GM12878 (cell line): Measurements from ENCODE around the gene VAV2. TPM values are rescaled to one million over a fixed set of nuclear protein-coding genes. Genes with fewer than 3 reads are reported as not detected.

Experiments used
- ATAC-seq: fragments of 200-7000 bp; cut with Tn5 transposase; 3 replicates; pipeline ENCODE4 v1.9.1; 2020; ENCODE audit warnings: mild to moderate bottlenecking, moderate library complexity
- BruUV-seq: library from RNA; stranded (reverse); fragments of 400-500 nt; replicated peaks from 2 replicates; lab custom pipeline; 2021; lab: Mats Ljungman, UMichigan
- CTCF ChIA-PET: fragments of 300-600 bp; sonication (Branson Sonifier 250); formaldehyde crosslinking; extraction: SDS; loops from one replicate; lab custom pipeline; 2021; ENCODE audit warnings: inconsistent platforms; lab: Yijun Ruan, JAX
- POLR2A ChIA-PET: fragments of 350-600 bp; formaldehyde crosslinking; extraction: SDS; loops from one replicate; lab custom pipeline; 2021; ENCODE audit warnings: inconsistent platforms; lab: Charles Lee
- RAD21 ChIA-PET: fragments of 300-600 bp; sonication (Branson Sonifier 250); formaldehyde crosslinking; loops from one replicate; lab custom pipeline; 2023; ENCODE audit warnings: antibody characterized with exemption; ENCODE audit not compliant: unreplicated experiment; lab: Charles Lee
- SMC1A ChIA-PET: fragments of 300-600 bp; sonication (Branson Sonifier 250); formaldehyde crosslinking; loops from one replicate; lab custom pipeline; 2023; ENCODE audit not compliant: unreplicated experiment, uncharacterized antibody; lab: Charles Lee
- DNase-seq: peaks from one replicate; pipeline ENCODE4 v3.0.0-alpha.2; 2011; ENCODE audit warnings: low read depth, low spot score
- FAIRE-seq: peaks from 3 replicates; lab custom pipeline; 2011; peaks lifted over from hg19 to GRCh38; lab: Jason Lieb, UNC
- H2AFZ ChIP-seq: 2 replicates; pipeline ENCODE4 v1.6.0; 2011; ENCODE audit warnings: low read depth, low read length, control low read depth; ENCODE audit not compliant: control insufficient read depth
- H3K27ac ChIP-seq: 2 replicates; pipeline ENCODE4 v1.5.1; 2011; ENCODE audit warnings: control low read depth; ENCODE audit not compliant: control insufficient read depth, insufficient read depth
- H3K27me3 ChIP-seq, 2 experiments: replicated peaks in 1 of 2; 2 replicates each; pipeline versions ENCODE4 v1.6.0 to v1.6.1; 2011; ENCODE audit warnings: low read length in 1 of 2; ENCODE audit not compliant: control insufficient read depth in 2 of 2, insufficient read depth in 2 of 2
- H3K36me3 ChIP-seq, 2 experiments: 2 replicates each; pipeline ENCODE4 v1.5.1; 2011; ENCODE audit warnings: low read length in 1 of 2; ENCODE audit not compliant: control insufficient read depth in 2 of 2, insufficient read depth in 2 of 2
- H3K4me1 ChIP-seq: 2 replicates; pipeline ENCODE4 v1.6.1; 2011; ENCODE audit warnings: mild to moderate bottlenecking, low read length, moderate library complexity, mixed read lengths; ENCODE audit not compliant: control insufficient read depth, insufficient read depth
- H3K4me2 ChIP-seq: 2 replicates; pipeline ENCODE4 v1.6.0; 2011; ENCODE audit warnings: control low read depth; ENCODE audit not compliant: control insufficient read depth, insufficient read depth
- H3K4me3 ChIP-seq: fragments of 200-600 bp; sonication (generic); 2 replicates; pipeline ENCODE4 v1.5.1; 2016
- H3K79me2 ChIP-seq: 2 replicates; pipeline ENCODE4 v1.6.0; 2011; ENCODE audit warnings: low read length; ENCODE audit not compliant: control insufficient read depth, insufficient read depth
- H3K9ac ChIP-seq: 2 replicates; pipeline ENCODE4 v1.8.0; 2011; ENCODE audit warnings: low read length, control low read depth, mixed read lengths; ENCODE audit not compliant: control insufficient read depth, insufficient read depth
- H3K9me3 ChIP-seq: replicated peaks from 3 replicates; pipeline ENCODE4 v1.5.1; 2011; ENCODE audit warnings: mild to moderate bottlenecking, low read length; ENCODE audit not compliant: control insufficient read depth, insufficient read depth
- H4K20me1 ChIP-seq: 2 replicates; pipeline ENCODE4 v1.6.0; 2011; ENCODE audit not compliant: control insufficient read depth, insufficient read depth
- ELK1 ChIP-seq: IDR thresholded peaks from 2 replicates; pipeline ENCODE4 v1.6.1; 2012; ENCODE audit warnings: low read depth, low read length, improper control_type of control experiment
- EZH2 ChIP-seq: IDR thresholded peaks from 2 replicates; pipeline ENCODE4 v1.6.1; 2012; ENCODE audit warnings: low read depth, mild to moderate bottlenecking, control low read depth, inconsistent platforms, low read length, borderline replicate concordance; ENCODE audit not compliant: control insufficient read depth
- HCFC1 ChIP-seq: fragments of 150-350 bp; IDR thresholded peaks from 2 replicates; pipeline ENCODE4 v1.6.1; 2014; ENCODE audit warnings: low read length
- HDAC2 ChIP-seq: fragments of 200-600 bp; sonication (generic); IDR thresholded peaks from 2 replicates; pipeline ENCODE4 v1.6.1; 2017
- KAT2A ChIP-seq: conservative IDR thresholded peaks from 2 replicates; pipeline ENCODE4 v1.6.1; 2011; ENCODE audit warnings: low read depth, low read length; ENCODE audit not compliant: control insufficient read depth
- MEF2B ChIP-seq: fragments of 450-650 bp; IDR thresholded peaks from 2 replicates; pipeline ENCODE4 v1.6.1; 2018; ENCODE audit warnings: mild to moderate bottlenecking, moderate library complexity; ENCODE audit not compliant: partially characterized antibody, poor library complexity, severe bottlenecking
- MLLT1 ChIP-seq: fragments of 450-650 bp; IDR thresholded peaks from 2 replicates; pipeline ENCODE4 v1.6.1; 2016; ENCODE audit warnings: mild to moderate bottlenecking
- NFIC ChIP-seq: IDR thresholded peaks from 2 replicates; pipeline ENCODE4 v1.6.1; 2012; ENCODE audit warnings: low read depth, mild to moderate bottlenecking, inconsistent platforms, low read length, moderate library complexity
- PKNOX1 ChIP-seq: fragments of 450-650 bp; IDR thresholded peaks from 2 replicates; pipeline ENCODE4 v1.6.1; 2016; ENCODE audit warnings: mild to moderate bottlenecking
- POU2F2 ChIP-seq: IDR thresholded peaks from 3 replicates; pipeline ENCODE4 v1.6.1; 2011; ENCODE audit warnings: low read depth, mild to moderate bottlenecking, low read length, borderline replicate concordance
- RELB ChIP-seq: fragments of 450-650 bp; IDR thresholded peaks from 2 replicates; pipeline ENCODE4 v1.6.1; 2017; ENCODE audit warnings: low read depth, mild to moderate bottlenecking, moderate library complexity
- SUZ12 ChIP-seq: fragments of 200-600 bp; sonication (generic); IDR thresholded peaks from one replicate; pipeline ENCODE4 v1.6.1; 2018; ENCODE audit warnings: antibody characterized with exemption, mild to moderate bottlenecking; ENCODE audit not compliant: unreplicated experiment
- TCF7 ChIP-seq: IDR thresholded peaks from 2 replicates; pipeline ENCODE4 v1.6.1; 2014; ENCODE audit warnings: antibody characterized with exemption, borderline replicate concordance
- WGBS: methylation state at CpG from one replicate; pipeline ENCODE4 v1.1.6; 2016; ENCODE audit warnings: low lambda C conversion rate; ENCODE audit not compliant: insufficient replicate concordance, insufficient coverage; ENCODE audit errors: missing lambda C conversion rate; 5-methylcytosine and 5-hydroxymethylcytosine counted together
- in situ Hi-C: fragments of 300-500 bp; cut with MboI; formaldehyde crosslinking; loops from 9 replicates; pipeline ENCODE4 v1.14.3; 2018; ENCODE audit warnings: mixed read lengths
- intact Hi-C: fragments of 100-400 bp; cut with micrococcal nuclease; formaldehyde crosslinking; loops from one replicate; pipeline ENCODE4 v1.14.2; 2022; ENCODE audit not compliant: unreplicated experiment
- polyA plus RNA-seq, 11 experiments: library from polyadenylated mRNA; depleted of rRNA in 4 of 11; unstranded in 6 of 11; stranded (reverse) in 5 of 11; fragments of >200 nt; fragmentation: Nextera tagmentation in 4 of 11; fragmentation: Illumina TruSeq in 1 of 11; extraction: Ambion mirVana in 4 of 11; extraction: Trizol in 1 of 11; gene quantifications; 1 replicate in 1 of 11; 2 replicates in 10 of 11; pipeline versions ENCODE4 v1.2.1 to v1.2.3, GENCODE V29; 2011 to 2016; ENCODE audit warnings: inconsistent platforms in 2 of 11, missing spikeins in 2 of 11, low read depth in 1 of 11
- total RNA-seq, 4 experiments: library from RNA; depleted of rRNA in 3 of 4; stranded (reverse); fragments of >200 nt in 3 of 4; fragmentation: Illumina TruSeq in 1 of 4; extraction: Trizol in 1 of 4; gene quantifications; 2 replicates each; pipeline versions ENCODE4 v1.2.1 to v1.2.3, GENCODE V29; 2013 to 2021
- TF ChIP-seq, protein P1 (sequence below): IDR thresholded peaks from 2 replicates; pipeline ENCODE4 v1.6.1; 2012; ENCODE audit warnings: improper control_type of control experiment, low read depth, low read length; ENCODE audit not compliant: insufficient replicate concordance

Gene VAV2
- total and polyA plus RNA-seq, 10 of the 15 experiments (the other 5 are each of a cell fraction or from before 2014, with no cell fraction given): 0.13 to 43.9 (median 16.9) TPM

- intact Hi-C loops (no loop called here), in situ Hi-C loops (no loop called here)
- SMC1A ChIA-PET: no interaction called here
- H3K4me1 ChIP-seq: peaks cover 27% of the 10 kb centered on the region
- H3K27me3 ChIP-seq: no peaks in the 10 kb centered on the region
- FAIRE-seq (no peak), DNase-seq (no peak), ATAC-seq (no peak)
- H3K9me3 ChIP-seq: no peaks in the 10 kb centered on the region
- no peaks in the 10 kb centered on the region for H4K20me1 ChIP-seq
- CTCF ChIA-PET: interaction anchor here (0.6 kb wide), 1 partner anchor 176 kb away, joined by 3 read pairs; no protein-coding TSS in a partner anchor
- RAD21 ChIA-PET: no interaction called here
- H3K36me3 ChIP-seq: peaks cover 8 to 17% of the 10 kb centered on the region in 2 experiments; a peak in 3 of 4 replicates
- H3K79me2 ChIP-seq: peaks cover 9% of the 10 kb centered on the region
- no TSS peak for BruUV-seq
- 64% methylated on average over 3 of the region's 3 CpGs for WGBS
- H3K4me3 ChIP-seq: no peak overlapping the region
- H3K4me2 ChIP-seq: no peak overlapping the region
- H2AFZ ChIP-seq: no peak overlapping the region
- no peak overlapping the region for H3K9ac ChIP-seq
- no peak overlapping the region for H3K27ac ChIP-seq
- POLR2A ChIA-PET: no interaction called here
- TF ChIP-seq ELK1: no peak
- no peak for TF ChIP-seq POU2F2
- TF ChIP-seq HDAC2: no peak
- TF ChIP-seq TCF7: no peak
- TF ChIP-seq HCFC1: no peak
- TF ChIP-seq NFIC: no peak
- no peak for TF ChIP-seq SUZ12
- no peak for TF ChIP-seq MEF2B
- TF ChIP-seq EZH2: no peak
- TF ChIP-seq, protein P1, sequence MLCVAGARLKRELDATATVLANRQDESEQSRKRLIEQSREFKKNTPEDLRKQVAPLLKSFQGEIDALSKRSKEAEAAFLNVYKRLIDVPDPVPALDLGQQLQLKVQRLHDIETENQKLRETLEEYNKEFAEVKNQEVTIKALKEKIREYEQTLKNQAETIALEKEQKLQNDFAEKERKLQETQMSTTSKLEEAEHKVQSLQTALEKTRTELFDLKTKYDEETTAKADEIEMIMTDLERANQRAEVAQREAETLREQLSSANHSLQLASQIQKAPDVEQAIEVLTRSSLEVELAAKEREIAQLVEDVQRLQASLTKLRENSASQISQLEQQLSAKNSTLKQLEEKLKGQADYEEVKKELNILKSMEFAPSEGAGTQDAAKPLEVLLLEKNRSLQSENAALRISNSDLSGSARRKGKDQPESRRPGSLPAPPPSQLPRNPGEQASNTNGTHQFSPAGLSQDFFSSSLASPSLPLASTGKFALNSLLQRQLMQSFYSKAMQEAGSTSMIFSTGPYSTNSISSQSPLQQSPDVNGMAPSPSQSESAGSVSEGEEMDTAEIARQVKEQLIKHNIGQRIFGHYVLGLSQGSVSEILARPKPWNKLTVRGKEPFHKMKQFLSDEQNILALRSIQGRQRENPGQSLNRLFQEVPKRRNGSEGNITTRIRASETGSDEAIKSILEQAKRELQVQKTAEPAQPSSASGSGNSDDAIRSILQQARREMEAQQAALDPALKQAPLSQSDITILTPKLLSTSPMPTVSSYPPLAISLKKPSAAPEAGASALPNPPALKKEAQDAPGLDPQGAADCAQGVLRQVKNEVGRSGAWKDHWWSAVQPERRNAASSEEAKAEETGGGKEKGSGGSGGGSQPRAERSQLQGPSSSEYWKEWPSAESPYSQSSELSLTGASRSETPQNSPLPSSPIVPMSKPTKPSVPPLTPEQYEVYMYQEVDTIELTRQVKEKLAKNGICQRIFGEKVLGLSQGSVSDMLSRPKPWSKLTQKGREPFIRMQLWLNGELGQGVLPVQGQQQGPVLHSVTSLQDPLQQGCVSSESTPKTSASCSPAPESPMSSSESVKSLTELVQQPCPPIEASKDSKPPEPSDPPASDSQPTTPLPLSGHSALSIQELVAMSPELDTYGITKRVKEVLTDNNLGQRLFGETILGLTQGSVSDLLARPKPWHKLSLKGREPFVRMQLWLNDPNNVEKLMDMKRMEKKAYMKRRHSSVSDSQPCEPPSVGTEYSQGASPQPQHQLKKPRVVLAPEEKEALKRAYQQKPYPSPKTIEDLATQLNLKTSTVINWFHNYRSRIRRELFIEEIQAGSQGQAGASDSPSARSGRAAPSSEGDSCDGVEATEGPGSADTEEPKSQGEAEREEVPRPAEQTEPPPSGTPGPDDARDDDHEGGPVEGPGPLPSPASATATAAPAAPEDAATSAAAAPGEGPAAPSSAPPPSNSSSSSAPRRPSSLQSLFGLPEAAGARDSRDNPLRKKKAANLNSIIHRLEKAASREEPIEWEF: no peak
- TF ChIP-seq KAT2A: no peak
- TF ChIP-seq MLLT1: no peak
- TF ChIP-seq RELB: no peak
- TF ChIP-seq PKNOX1: no peak
Measured at GRCh38 chr9:133818444-133818843, 173.7 kb downstream of the VAV2 start.
